Measurements from ENCODE around the gene NLGN2.

The NLGN2 gene

DNA sequence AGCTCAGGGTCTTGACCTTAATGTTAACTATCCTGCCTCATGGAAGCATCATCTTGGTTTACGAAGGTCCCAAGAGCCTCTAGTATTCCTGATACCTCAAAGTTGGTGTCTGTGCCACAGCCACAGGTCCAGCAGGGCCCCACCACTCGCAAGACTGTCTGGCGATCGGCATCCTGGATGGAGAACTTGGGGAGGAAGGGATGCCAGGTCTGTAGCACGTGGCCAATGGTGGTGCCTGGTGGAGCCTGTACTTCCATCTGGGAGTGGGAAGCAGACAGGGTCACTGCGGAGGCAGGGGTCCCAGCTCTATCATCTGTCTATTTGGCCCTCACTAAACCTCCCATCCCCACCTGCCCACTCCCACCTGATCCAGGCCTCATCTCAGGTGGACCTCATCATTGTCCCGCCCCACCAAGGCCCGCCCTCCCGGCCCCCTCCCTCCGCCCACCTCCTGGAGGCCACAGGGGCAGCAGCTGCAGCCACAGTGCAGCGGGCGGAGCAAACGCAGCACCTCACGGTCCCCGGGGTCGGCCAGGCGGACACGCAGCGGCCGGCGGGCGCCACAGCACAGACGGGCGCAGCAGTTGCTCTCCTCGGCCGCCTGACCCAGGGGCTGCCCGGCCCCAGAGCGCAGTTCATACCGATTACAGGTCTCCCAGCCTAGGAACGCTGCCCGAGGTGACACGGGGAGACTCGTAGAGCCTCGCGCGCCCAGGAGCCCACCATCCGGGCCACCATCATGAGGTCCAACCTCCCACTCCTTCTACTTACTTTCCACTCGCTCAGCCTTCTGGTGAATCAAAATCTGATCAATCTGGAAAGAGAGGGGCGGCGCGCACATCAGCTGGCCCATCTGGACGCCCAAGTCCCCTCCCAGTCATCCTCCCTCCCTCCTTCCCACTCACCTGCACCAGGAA lies 14.7 kb upstream of the NLGN2 start:
- no peak for DNase-seq

DNA sequence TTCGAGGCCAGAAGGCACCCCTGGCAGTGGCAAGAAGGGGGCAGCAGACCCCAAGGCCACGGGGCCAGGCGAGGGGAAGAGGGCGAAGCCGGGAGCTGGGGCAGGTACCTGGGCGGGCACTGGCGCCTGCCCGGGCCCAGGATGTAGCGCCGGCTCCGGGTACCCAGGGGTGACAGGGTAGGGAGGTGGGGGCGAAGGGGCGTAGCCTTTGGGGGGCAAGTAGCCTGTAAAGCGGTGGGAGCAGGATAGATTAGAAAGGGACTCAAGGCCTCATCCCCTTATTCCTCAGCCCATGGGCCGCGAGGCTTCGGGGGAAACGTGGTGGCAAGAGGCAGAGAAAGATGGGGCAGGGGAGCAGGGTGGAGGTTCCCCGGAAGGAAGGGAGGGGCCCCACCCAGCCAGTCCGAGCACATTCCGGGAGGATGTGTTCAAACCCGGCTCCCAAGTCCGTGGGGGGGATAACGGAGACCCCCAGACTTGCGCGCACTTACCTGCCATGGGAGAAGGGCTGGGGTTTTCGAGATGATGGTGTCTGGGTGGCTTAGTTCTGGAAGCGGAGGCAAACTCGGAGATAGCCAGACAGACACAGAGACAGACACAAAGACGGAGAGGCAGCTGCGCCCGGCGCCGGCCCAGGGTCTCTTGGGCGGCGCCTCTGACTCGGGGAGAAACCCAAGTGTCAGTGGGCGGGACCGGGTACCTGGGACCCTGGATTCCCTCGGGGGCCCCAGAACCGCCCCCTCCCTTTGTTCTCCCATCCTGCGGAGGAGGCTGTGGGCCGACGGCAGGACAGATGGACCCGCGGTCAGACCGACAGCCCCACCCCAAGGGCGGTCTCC lies 13.8 kb upstream of the NLGN2 start:
- no peak for DNase-seq

DNA sequence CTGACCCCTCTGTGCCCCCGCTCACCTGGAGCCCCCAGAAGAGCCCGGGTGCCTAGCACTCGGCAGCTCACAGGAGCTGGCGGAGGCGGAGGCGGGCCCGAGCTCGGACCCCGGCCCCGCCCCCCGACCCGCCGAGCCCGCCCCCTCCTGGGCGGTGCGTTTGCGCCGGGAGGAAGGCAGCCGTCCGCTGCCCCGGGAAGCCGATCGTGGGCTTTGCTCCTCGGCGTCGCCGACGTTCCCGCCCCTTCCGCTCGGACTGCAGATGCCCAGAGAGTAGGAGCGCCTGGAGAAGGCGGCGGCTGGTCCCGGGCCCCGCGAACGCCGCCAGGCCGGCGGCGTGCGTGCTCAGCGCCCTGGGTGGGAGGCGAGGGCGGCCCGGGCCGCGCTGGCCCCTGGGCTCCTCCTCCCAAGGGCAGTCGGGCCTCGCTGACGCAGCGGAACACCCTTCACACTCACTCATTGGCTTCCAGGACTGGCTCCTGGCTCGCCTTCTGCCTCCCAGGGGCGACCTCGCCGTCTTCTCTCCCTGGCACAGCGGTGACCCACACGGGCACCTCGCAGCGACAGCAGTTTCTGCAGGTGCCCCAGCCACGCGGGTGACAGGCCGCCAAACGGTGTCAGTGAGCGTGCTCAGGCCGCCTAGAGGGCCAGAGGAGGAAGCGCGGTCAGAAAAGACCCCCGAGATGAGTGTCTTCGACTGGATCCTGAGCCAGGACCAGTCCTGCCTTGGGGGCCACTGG lies 13.0 kb upstream of the NLGN2 start, which contains the start of gene PLSCR3:
Gene PLSCR3, minus strand, starts transcription at position 74 of the 740 bp plus-strand sequence. CDS start 415 bp downstream, outside the sequence.
- peak; percentile 94 for DNase-seq

DNA sequence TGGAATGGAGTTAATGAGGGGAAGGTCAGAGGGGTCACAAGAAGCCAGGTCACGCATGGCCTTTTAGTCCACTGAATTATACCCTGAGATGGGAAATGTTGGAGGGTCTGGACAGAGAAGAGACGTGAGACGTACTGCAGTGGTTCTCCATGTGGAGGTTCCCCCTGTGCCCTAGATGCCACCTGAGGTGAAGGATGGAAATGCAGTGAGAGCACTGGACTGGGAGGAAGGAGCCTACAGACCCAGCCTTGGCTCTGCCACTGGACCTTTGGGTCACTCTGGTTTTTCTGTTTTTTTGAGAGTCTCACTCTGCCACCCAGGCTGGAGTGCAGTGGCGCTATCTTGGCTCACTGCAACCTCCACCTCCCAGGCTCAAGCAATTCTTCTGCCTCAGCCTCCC lies 11.5 kb upstream of the NLGN2 start:
- no peak for DNase-seq

DNA sequence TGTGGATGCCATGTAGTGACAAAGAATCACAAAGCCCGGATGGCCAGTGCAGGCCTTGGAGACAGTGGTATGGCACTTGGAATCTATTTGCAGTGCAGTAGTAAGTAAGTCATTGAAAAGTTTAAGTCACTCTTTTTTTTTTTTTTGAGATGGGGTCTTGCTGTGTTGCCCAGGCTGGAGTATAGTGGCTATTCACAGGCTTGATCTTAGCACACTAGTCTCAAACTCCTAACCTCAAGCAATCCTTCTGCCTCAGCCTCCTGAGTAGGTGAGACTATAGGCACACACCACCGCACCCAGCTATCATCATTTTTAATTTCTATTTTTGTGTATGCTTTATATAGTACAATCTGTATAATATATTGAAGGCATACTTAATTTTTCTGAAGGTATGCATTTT lies 9.0 kb upstream of the NLGN2 start:
- DNase-seq: peak; percentile 3

DNA sequence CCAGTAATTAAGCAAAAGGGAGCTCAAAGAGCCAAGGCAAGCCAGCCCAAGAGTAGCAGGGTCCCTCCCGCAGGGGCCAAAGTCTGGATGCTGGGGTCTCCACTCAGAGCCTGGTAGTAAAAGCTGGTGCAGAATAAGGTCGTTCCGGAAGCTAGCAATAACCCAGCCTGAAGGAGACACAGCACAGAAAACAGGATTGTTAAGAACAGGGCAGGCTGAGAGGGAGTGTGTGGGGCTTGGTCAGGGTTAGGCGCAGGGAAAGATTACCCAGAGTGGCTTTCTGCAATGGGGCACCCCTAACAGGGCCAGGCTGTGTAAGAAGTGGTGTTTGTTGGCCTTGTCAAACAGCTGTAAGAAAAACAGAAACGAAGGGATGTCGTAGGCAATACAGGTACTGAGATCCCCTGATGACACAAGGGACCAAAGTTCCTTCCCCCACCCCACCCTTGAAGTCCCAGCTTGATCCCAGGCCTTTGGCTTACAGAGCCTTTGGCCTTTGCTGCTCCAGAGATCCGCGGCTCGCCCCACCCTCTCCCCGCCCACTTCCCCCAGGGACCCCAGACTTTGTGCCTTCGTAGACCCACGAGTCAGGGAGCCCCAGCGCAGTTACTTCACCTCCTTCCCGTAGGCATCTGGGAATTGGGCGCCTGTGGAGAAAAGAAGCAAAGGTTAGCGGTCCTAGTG lies 4.5 kb upstream of the NLGN2 start:
- no peak for DNase-seq

DNA sequence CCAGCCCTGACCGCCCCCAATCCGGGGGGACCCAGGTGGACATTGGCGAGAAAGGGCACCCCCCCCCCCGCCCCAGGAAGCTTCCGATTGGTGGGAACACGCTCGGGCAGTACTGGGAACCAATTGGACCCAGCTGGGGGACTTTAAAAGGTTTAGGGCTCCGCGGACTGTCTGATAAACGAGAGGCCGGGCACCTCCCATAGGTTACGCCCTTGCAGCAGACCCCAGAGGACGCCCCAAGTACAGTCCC lies 4.0 kb upstream of the NLGN2 start:
- no peak for DNase-seq

DNA sequence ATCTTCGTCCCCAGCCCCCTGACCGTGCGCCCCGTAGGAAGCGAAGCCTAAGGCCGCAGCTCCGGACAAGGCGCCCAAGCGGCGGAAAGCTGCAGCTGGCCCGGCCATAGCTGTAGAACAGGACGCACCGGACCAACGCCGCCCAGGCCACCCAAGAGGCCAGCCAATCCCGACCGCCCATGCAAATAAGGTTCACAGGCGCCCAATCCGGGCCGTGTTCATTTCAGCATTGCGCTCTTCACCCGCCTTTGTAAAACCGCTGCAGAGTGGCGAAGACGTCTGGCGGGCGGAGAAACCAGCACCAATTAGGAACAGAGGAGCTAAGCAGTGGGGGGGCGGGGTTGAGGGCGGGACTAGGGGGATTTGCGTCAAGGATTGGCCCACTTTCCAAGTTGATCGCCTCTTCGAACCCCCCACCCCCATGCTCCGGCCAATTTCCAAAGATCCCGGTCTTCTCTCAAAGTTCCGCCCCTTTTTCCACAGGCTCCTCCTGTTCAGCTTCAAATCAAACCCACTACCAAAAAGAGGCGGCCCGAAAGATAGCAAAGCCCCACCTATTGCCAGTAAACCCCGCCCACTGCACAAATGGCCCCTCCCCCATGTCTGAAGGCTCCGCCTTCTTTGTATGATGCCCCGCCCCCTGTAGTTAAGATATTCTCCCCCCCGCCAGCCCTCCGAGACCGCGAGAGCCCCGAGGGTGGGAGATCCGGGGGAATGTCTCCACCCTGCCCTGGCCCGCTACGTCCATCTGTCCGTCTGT lies 3.5 kb upstream of the NLGN2 start, which contains the start of gene TMEM256:
Gene TMEM256, minus strand, starts transcription at position 121 of the 760 bp plus-strand sequence. Its CDS starts 13 bp downstream, at position 108.
- DNase-seq: peak; percentile 100

DNA sequence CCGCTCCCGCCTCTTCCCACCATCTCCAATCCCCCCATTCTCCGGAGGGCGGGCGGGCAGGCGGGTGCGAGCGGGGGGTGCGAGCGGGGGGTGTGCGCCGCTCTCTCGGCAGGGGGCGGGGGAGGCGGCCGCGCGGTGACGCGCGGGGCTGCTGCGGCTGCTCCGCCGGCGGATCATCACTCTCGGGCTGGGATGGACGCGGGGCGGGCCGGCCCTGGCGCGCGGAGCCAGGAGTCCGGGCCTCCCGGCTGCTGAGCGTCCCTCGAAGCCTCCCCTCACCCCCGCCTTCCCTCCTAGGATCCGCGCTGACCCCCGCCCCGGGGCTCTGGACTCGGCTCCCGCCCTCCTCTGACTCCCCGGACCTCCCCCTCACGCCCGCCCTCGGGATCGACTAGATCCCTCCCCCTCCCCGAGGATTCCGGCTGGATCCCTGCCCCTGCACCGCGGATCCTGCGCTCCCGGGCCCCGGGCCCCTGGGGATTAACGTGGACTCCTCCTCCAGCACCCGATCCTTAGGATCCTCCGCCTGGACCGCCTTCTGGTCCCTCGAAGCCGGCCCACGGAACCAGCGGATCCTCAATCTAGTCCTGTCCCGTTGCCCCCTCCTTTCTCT lies 2.8 kb upstream of the NLGN2 start:
- DNase-seq: no peak

DNA sequence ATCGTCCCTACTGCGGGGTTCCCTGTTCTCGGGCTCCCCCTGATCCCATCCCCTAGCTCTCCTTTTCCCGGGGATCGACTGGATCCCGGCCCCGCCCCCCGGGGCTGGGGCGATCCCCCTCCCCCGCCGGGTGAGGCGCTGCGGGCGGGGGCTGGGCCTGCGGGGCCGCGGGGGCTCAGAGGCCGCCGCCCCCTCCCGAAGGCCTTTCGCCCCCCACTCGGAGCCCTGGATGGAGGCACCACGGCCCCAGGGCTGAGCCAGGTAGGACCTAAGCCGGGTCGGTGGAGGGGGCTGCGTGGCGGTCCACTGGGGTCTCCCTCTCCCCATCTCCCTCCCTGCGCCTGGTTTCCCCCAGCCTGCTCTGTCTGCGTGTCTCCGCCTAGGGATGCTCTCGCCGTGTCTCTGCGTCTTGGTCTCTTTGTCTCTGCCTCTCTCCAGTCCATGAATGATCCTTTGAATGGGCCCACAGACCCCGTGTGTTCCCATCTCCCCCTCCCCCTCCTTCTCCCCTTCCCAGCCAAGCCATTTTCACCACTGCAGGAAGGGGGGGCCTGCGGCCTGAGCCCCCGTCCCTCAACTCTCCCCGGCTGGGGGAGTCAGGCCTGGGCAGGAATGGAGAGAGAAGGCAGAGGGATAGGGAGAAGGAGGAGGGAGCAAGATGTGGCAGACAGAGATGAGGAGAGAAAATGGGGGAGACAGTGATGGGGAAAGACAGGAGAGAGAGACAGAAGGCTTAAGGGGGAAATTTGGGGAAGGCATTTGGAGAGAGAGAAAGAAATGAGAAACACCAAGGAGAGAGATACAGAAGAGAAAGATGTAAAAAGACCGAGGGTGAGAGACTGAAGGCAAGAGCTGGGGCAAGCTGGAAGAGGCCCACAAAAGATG lies 2.1 kb upstream of the NLGN2 start:
- DNase-seq: peak; percentile 59

DNA sequence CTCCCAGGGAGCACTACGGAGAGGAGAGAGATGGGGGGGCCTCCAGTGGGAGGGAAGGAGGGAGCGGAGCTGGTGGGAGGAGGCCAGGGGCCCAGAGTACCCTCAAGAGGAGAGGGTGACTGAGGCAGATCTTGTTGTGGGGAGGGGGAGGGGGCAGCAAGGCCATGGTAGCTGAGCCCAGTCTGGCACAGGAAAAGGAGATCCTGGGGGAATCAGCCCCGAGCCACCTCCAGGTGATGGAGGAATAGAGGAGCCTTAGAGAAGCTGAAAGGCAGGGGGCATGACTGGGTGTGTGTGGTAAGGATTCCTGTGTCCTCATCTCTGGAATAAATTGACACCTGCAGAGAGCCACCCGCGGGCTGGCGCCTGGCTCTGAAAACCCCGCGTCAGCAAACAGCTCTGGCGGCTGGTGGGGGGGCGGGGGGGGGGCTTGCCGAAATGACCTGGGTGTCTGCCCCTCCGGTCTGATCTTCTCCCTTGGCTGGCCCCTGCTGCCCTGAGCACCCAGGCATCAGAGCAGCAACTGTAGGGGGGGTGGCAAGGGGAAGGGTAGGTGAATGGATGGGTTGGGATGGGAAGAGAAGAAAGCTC lies 1.3 kb upstream of the NLGN2 start:
- DNase-seq: no peak

DNA sequence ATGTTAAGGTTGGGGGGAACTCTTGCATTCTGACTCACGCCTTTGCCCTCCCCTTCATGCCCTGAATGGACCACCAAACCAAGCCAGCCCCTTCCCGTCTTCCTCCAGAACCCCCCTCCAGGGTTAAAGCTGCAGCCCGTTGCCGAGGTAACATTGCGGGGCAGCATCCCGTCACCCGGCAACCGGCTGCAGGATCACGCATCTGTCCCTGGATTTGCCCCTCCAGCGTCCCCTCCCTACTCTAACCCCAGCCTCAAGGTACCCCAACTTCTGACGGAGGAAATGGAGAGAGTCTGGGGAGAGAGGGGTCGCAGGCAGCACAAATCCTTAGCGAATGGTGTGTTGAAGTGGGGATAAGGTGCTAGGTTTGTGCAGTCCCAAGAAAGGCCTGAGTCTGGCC lies 563 bp upstream of the NLGN2 start:
- DNase-seq: no peak

DNA sequence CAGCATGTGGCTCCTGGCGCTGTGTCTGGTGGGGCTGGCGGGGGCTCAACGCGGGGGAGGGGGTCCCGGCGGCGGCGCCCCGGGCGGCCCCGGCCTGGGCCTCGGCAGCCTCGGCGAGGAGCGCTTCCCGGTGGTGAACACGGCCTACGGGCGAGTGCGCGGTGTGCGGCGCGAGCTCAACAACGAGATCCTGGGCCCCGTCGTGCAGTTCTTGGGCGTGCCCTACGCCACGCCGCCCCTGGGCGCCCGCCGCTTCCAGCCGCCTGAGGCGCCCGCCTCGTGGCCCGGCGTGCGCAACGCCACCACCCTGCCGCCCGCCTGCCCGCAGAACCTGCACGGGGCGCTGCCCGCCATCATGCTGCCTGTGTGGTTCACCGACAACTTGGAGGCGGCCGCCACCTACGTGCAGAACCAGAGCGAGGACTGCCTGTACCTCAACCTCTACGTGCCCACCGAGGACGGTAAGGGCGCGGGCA lies 645 bp downstream of the NLGN2 start:
- no peak for DNase-seq

DNA sequence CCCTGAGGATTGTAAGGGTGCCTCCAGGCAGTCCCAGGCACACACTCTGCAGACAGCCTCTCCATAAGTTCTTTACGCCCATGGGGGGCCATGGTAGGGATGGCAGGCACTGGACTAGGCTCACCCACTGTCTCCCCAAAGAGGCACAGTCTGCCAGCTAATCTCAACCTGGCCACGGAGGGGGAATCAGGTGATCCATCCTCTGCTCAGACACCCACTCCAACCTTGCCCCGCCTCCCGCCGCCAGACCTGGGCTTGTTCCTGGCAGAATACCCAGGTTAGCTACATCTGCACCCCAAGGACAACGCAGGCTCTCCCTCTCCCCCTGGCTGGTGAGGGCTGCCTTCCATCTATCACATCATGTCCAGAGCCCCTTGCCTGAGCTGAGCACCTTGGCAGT lies 1.2 kb downstream of the NLGN2 start:
- DNase-seq: no peak

DNA sequence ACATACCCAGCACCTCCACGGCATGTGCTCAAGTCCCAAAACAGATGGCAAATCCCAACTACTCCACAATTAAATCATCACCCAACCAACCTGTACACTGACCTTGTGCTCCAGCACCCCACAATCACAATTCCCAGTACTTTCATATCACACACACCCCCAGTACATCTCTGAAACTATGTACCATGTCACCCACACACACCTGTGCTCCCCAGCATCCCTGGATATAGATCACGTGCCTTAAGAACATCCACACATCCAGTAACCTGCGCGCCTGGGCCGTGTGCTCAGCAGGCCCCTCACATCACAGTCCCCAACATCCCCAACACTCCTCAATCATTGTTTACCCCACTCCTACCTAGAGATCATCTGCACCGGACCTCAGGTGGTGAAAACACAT lies 2.1 kb downstream of the NLGN2 start:
- DNase-seq: no peak

DNA sequence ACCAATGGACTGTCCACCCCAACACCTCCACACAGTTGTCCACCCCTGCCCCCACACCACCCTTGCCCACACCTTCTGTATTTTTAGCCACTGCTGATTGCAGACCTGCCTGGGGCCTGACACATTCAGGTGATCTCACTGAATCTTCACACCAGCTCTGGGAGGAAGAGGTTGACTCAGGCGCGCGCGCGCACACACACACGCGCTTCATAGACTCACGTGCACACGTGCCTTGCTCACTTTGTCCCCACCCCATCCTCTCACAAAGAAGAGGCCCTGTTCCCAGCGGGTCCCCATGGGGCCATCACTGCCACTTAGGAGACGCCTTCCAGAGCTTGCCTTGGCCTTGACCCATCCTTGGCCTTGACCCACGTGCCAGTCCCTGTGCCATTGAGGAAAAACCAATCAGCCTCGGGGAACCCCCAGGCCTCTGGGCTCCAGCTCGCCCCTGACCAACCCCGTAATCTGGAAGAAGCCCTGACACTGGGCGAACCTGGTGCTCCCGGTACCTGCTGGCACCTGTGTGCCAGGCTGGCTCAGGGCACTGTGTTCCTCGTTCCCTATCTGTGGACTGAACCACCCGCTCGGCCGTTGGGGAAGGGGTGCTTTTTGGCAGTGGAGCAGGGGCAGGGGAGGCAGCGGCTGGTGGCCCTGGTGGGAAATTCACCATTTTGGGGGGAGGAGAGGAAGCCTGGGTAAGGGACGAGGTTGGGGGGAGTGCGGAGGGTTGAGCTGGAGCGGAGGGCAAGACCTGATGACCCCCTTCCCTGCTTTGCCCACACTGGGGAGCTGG lies 3.2 kb downstream of the NLGN2 start:
- no peak for DNase-seq

DNA sequence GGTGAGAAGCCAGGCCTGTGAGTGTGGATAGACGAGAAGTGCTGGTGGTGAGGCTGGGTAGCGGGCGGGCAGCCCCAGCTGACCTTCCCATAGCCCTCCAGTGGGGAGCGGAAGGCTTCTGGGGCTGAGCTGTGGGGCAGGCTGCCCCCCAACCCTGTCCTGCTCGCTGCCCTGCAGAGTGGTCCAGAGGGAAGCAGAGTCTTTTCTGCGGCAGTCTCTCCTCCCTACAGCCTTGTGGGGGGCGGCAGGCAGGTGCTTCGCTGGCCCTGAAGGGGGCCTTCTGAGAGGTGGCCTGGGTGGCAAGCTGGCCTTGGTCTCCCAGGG lies 3.7 kb downstream of the NLGN2 start:
- no peak for DNase-seq

DNA sequence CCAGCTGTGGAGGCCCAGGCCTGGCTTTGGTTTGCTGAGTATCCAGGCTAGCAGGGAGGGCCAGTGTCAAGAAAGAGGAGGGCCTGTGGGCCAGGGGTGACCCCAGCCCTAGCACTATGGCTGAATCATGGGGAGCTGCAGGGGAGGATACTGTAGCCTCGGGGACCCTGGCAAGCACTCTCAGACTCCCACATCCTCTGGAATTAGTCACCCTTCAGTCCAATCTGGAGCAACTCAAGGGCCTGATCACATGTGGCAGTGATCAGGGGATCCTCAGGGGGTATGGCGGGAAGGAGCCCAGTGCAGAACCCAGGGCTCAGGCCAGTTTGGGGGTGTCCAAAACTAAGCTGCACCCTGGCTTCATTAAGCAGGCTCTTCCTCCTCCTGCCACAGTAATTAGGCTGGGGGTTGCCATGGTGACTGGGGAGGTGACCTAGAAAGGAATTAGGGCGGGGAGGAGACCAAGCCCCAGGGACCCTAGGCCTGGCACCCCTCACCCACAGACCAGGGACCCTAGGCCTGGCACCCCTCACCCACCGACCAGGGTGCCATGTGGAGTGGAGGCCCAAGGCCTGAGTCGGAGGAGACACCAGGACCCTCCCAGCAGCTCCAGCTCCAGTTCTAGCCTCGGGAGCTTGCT lies 5.8 kb downstream of the NLGN2 start:
- DNase-seq: no peak

DNA sequence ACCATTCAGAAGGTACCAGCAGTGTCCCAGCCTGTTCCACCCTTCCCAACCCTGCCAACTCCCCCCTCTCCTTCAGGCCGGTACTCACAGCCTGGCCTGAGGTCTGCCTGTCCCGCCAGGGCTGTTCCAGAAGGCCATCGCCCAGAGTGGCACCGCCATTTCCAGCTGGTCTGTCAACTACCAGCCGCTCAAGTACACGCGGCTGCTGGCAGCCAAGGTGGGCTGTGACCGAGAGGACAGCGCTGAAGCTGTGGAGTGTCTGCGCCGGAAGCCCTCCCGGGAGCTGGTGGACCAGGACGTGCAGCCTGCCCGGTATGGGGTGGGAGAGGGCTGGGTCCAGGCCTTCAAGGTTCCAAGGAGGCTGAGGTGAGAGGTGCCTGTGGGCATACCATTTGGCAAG lies 7.2 kb downstream of the NLGN2 start:
- no peak for DNase-seq
